Thyroid gland (tissue), 4 donors: ENCODE results near the gene NDRG3.

Experiments used
- POLR2A ChIP-seq, 2 donors: fragments of 450-650 bp; IDR thresholded peaks; one replicate each; pipeline ENCODE4 v1.6.1; 2017; ENCODE audit warnings: antibody characterized with exemption in 2 of 2, mild to moderate bottlenecking in 2 of 2, moderate library complexity in 1 of 2
- TF ChIP-seq, protein P1 (sequence below), 6 experiments: fragments of 200-600 bp in 3 of 6; fragments of 450-650 bp in 3 of 6; sonication (generic) in 3 of 6; IDR thresholded peaks; one replicate each; pipeline ENCODE4 v1.5.1; 2016 to 2019; ENCODE audit warnings: antibody characterized with exemption in 6 of 6, mild to moderate bottlenecking in 2 of 6, inconsistent platforms in 1 of 6, moderate library complexity in 1 of 6

DNA sequence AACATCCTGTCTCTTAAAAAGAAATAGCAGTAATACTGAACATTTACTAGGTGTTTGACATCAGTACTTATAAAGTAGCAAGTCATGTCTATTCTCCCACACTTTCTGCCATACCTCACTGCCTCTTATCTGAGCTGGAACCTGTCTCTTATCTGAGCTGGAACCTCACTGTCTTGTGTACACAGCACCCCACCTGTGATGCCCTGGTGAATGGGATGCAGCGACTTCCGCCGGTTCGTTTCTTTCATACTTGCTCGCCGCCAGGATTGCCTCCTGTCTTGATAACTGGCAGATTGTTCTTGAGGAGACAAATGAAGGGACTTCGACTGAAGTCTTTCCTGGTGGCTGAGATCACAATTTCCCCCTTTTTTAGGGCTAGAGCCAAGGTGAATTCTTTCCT is 24.8 kb upstream of the NDRG3 start:
- no peak for TF ChIP-seq POLR2A (IDR thresholded peaks at IDR 0.05)
- TF ChIP-seq, protein P1, sequence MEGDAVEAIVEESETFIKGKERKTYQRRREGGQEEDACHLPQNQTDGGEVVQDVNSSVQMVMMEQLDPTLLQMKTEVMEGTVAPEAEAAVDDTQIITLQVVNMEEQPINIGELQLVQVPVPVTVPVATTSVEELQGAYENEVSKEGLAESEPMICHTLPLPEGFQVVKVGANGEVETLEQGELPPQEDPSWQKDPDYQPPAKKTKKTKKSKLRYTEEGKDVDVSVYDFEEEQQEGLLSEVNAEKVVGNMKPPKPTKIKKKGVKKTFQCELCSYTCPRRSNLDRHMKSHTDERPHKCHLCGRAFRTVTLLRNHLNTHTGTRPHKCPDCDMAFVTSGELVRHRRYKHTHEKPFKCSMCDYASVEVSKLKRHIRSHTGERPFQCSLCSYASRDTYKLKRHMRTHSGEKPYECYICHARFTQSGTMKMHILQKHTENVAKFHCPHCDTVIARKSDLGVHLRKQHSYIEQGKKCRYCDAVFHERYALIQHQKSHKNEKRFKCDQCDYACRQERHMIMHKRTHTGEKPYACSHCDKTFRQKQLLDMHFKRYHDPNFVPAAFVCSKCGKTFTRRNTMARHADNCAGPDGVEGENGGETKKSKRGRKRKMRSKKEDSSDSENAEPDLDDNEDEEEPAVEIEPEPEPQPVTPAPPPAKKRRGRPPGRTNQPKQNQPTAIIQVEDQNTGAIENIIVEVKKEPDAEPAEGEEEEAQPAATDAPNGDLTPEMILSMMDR (IDR thresholded peaks at IDR 0.05), result no peak
